AG04449 (cell line): ENCODE measurements around the gene FAT1.

ENCODE experiments used
- CTCF ChIA-PET: fragments of 350-600 bp; formaldehyde crosslinking; extraction: SDS; loops from one replicate; lab custom pipeline; 2021; ENCODE audit warnings: antibody characterized with exemption; lab: Yijun Ruan, JAX
- POLR2A ChIA-PET: fragments of 400-600, 350-600 bp; formaldehyde crosslinking; extraction: SDS; loops from one replicate; lab custom pipeline; 2020; ENCODE audit warnings: antibody characterized with exemption, inconsistent platforms; lab: Yijun Ruan, JAX
- DNase-seq: peaks from one replicate; pipeline ENCODE4 v3.0.0-alpha.2; 2010; ENCODE audit warnings: low read depth, low spot score
- H3K4me3 ChIP-seq: 2 replicates; pipeline ENCODE4 v1.5.1; 2011; ENCODE audit warnings: low read depth, mild to moderate bottlenecking, control low read depth, low read length
- TF ChIP-seq, protein P1 (sequence below): IDR thresholded peaks from one replicate; pipeline ENCODE4 v1.5.1; 2011; ENCODE audit warnings: mild to moderate bottlenecking, moderate library complexity, low read length, control low read depth, inconsistent platforms; ENCODE audit not compliant: insufficient read depth; ENCODE audit errors: missing control alignments

Gene FAT1

DNA sequence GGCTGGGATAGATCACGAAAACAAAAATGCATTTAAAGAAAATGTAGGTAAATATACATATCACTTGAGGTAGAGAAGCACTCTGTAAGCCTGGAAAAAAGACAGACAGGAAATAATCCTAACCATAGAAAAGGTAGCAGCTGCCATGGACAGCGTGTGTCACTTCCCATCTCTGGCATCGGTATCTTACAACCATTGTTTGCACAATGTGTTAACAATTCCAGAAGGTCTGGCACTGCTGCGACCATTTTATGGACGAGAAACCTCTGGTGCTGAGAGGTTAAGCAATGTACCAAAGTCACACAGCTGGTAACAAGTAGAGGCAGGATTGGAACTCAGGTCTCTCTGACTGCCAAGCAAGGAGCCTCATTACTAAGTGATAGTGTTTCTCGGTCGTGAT lies 166.6 kb downstream of the FAT1 start:
- TF ChIP-seq, protein P1, sequence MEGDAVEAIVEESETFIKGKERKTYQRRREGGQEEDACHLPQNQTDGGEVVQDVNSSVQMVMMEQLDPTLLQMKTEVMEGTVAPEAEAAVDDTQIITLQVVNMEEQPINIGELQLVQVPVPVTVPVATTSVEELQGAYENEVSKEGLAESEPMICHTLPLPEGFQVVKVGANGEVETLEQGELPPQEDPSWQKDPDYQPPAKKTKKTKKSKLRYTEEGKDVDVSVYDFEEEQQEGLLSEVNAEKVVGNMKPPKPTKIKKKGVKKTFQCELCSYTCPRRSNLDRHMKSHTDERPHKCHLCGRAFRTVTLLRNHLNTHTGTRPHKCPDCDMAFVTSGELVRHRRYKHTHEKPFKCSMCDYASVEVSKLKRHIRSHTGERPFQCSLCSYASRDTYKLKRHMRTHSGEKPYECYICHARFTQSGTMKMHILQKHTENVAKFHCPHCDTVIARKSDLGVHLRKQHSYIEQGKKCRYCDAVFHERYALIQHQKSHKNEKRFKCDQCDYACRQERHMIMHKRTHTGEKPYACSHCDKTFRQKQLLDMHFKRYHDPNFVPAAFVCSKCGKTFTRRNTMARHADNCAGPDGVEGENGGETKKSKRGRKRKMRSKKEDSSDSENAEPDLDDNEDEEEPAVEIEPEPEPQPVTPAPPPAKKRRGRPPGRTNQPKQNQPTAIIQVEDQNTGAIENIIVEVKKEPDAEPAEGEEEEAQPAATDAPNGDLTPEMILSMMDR: no peak
- POLR2A ChIA-PET: interaction anchor here (0.6 kb wide), 1 partner anchor 11 kb away, joined by 3 read pairs; no protein-coding TSS in a partner anchor
- CTCF ChIA-PET: no interaction called here
- no peak overlapping the region for H3K4me3 ChIP-seq
- DNase-seq: no peak

DNA sequence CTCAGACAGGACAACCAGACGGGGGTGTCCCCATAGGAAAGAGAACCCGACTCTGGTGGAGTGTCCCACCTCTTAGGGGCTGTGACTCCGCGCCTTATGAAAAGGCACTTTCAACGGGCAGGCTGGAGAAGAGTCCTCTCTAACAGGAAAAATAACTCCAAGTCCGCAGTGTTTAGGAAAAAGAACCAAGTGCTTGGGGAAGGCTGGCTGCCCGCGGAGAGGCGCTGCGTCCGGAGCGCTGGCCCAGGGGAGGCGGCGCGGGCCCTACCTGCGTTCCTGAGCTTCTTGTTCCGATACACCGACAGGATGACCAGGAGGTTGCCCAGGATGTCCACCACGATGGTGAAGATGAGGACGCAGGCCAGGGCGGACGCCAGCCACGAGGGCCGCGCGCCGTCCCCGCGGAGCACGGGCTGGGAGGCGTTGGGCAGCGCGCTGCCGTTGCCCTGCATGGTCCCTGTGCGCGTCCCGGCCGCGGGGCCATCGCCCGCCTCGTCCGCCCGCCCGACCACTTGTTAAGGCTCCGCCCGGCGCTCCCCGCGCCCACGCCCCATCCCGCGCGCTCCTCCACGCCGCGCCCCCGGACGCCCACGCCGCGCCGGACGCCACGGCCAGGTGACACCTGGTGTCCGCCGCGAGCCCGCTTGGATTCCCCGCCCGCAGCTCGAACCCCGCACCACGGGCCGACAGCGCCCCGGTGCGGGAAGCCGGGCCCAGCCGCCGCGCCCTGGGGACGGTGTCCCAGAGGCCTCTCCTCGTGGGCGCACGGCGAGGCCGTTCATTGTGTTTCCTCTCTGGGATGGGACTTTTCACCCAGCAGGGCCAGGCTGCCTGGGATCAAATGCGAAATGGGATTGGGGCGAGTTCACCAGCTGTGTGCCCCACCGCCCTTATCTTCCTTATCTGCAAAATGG lies 168.5 kb downstream of the FAT1 start, which contains the start of gene MTNR1A:
MTNR1A (minus strand) TSS at position 654 of the 914 bp plus-strand sequence; CDS start at position 452, 202 bp downstream.
- ChIA-PET CTCF (interaction anchor here (0.7 to 1.3 kb wide), 3 partner anchors 23 to 260 kb away, joined by 3 read pairs; no protein-coding TSS in a partner anchor), POLR2A (no interaction called here)
- H3K4me3 ChIP-seq: peak within 1 kb of the TSS; percentile 51
- no peak for DNase-seq
- TF ChIP-seq, protein P1: no peak

DNA sequence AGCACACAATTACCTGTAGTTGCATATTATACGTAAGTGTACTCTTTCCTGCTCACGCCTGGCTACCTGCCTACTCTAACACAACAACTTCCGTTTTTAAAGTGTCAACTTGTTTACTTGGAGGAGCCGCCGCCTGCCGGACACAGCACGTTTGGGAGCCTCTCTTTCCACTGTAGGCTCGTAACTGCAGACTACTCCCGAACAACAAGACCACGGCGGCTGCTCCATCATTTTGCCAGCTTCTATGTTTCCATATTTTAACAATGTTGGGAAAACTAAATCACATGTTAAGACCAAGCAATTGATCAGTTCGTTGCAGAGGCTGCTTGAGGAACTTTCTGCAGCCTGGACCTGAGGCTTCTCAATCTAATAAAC lies 169.1 kb downstream of the FAT1 start:
- ChIA-PET POLR2A (no interaction called here), CTCF (interaction anchor here (1.0 kb wide), 1 partner anchor 81 kb away, joined by 3 read pairs; no protein-coding TSS in a partner anchor)
- no peak for DNase-seq
- peak overlapping the region; percentile 51; the same call in 1 of the 2 replicates for H3K4me3 ChIP-seq
- TF ChIP-seq, protein P1: no peak

DNA sequence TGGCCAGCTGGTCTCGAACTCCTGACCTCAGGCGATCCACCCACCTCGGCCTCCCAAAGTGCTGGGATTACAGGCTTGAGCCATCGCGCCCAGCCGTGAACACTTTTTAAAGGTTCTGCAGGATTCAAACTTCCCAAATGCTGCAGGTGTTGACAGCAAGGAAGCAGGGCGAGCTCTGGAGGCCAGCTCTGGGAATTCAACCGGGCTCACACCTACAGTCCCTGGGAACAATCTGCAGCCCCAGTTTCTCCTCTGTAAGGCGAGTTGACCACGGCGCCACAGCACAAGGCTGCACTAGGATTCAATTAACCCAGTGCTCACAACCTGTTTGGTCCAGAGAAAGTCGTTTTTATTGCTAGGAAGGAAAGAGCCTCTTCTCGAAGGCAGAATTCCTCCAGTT lies 169.9 kb downstream of the FAT1 start:
- H3K4me3 ChIP-seq: no peak overlapping the region
- DNase-seq: no peak
- TF ChIP-seq, protein P1: no peak
- CTCF ChIA-PET: interaction anchor here (0.7 kb wide), 1 partner anchor 10 kb away, joined by 3 read pairs; no protein-coding TSS in a partner anchor
- POLR2A ChIA-PET: no interaction called here

DNA sequence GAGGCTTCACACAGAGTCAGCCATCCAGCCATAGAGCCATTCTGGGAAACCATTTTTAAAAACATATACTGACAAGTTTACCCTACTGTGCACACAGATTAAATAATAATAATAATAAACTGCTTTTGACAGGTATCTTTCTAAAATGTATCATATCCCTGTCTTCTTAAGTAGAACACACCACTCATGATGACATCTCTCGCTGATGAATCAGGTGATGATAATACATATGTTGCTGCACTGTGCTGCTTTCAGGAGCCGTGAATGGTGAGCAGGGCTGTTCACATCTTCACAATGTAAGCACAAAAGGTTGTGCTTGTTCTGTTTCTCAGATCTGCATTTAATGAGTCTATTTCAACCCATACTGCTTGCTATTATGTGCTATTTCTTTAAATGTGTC lies 171.8 kb downstream of the FAT1 start:
- DNase-seq: no peak
- ChIA-PET CTCF (no interaction called here), POLR2A (no interaction called here)
- TF ChIP-seq, protein P1: no peak
- H3K4me3 ChIP-seq: no peak overlapping the region

DNA sequence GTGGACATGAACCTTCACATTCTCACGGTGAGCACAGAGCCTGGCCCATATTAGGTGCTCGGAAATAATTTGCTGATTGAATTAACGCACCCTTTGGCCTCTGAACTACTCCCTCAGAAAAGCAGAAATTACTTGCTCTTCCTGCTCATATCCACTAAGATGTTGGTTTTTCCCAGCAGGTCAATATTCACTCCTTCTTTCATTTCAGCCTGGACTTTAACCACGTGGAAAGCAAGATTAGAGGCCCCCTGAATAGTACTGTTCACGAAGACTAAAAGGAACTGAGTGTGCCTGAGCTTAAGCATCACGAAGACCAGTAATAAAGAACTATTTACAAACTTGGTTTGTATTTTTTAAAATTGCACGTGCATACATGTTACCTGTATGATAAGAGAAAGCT lies 178.2 kb downstream of the FAT1 start:
- TF ChIP-seq, protein P1: no peak
- POLR2A ChIA-PET: no interaction called here
- no peak for DNase-seq

More for the DNA sequence above, 178.2 kb downstream of the FAT1 start:
- CTCF ChIA-PET: no interaction called here
- H3K4me3 ChIP-seq: no peak overlapping the region
